ENCODE measurements around the gene KRT27. TPM values are rescaled to one million over a fixed set of nuclear protein-coding genes. Genes with fewer than 3 reads are reported as not detected.

KRT27 gene
- total and polyA plus RNA-seq, 2 experiments from 2014 or later = not detected

GRCh38 chr17:40755231-40755630 is 27.1 kb downstream of the KRT27 start, which contains the start of gene KRT25:
TSS of gene KRT25 (minus strand) at chr17:40755331. CDS start at chr17:40755271, 60 bp downstream.
- Histone ChIP-seq H3F3A (replicated peaks; ENCODE audit: low read depth) (no peaks in the 10 kb centered on the region), H3K27ac (ENCODE audit: low read depth) (no peak within 1 kb of the TSS), H2AFZ (no peak within 1 kb of the TSS), H3K4me3 (no peak within 1 kb of the TSS), H3K36me3 (ENCODE audit: insufficient read depth) (no peaks in the 10 kb centered on the region), H3K79me2 (replicated peaks; ENCODE audit: insufficient read depth) (no peaks in the 10 kb centered on the region), H4K20me1 (replicated peaks; ENCODE audit: insufficient read depth) (no peaks in the 10 kb centered on the region), H3K4me2 (no peak within 1 kb of the TSS), H3K9me2 (ENCODE audit: insufficient read depth) (no peaks in the 10 kb centered on the region), H3K4me1 (ENCODE audit: insufficient read depth) (no peaks in the 10 kb centered on the region), H3K27me3 (ENCODE audit: insufficient read depth) (no peaks in the 10 kb centered on the region)
- H3K27ac Mint-ChIP-seq = no peak within 1 kb of the TSS
- peaks cover 10% of the 10 kb centered on the region; the same call in 2 of the 3 replicates for H3K9me3 Mint-ChIP-seq
- no peak within 1 kb of the TSS for H3K4me3 Mint-ChIP-seq
- TF ChIP-seq, protein P1, sequence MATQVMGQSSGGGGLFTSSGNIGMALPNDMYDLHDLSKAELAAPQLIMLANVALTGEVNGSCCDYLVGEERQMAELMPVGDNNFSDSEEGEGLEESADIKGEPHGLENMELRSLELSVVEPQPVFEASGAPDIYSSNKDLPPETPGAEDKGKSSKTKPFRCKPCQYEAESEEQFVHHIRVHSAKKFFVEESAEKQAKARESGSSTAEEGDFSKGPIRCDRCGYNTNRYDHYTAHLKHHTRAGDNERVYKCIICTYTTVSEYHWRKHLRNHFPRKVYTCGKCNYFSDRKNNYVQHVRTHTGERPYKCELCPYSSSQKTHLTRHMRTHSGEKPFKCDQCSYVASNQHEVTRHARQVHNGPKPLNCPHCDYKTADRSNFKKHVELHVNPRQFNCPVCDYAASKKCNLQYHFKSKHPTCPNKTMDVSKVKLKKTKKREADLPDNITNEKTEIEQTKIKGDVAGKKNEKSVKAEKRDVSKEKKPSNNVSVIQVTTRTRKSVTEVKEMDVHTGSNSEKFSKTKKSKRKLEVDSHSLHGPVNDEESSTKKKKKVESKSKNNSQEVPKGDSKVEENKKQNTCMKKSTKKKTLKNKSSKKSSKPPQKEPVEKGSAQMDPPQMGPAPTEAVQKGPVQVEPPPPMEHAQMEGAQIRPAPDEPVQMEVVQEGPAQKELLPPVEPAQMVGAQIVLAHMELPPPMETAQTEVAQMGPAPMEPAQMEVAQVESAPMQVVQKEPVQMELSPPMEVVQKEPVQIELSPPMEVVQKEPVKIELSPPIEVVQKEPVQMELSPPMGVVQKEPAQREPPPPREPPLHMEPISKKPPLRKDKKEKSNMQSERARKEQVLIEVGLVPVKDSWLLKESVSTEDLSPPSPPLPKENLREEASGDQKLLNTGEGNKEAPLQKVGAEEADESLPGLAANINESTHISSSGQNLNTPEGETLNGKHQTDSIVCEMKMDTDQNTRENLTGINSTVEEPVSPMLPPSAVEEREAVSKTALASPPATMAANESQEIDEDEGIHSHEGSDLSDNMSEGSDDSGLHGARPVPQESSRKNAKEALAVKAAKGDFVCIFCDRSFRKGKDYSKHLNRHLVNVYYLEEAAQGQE (IDR thresholded peaks at IDR 0.05; ENCODE audit: unreplicated experiment) = no peak
- ATAC-seq (no peak), DNase-seq (ENCODE audit: low spot score) (no peak)
- H3K27me3 Mint-ChIP-seq (ENCODE audit: insufficient read depth, low read depth, poor library complexity) = no peaks in the 10 kb centered on the region
- H3K36me3 Mint-ChIP-seq (ENCODE audit: low read depth) = no peaks in the 10 kb centered on the region
- peaks cover 4% of the 10 kb centered on the region; the same call in 1 of the 3 replicates for H3K4me1 Mint-ChIP-seq

DNA sequence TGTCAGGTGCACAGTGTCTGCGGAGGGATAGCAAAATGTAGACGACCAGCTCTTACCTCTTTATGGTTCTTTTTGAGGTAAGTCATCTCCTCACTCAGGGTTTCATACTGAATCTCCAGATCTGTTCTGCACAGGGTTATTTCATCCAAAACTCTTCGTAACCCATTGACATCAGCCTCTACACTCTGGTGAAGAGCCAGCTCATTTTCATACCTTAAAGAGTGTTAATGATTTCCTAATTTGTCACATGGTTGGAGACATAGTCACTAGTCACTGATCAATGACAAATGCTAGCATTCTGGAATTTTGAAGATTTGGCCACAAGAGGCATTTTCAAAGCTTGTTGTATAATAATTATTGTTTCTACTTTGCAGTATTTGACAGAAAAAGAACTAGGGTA is 28.5 kb downstream of the KRT27 start:
- no peaks in the 10 kb centered on the region for H3K27me3 ChIP-seq (ENCODE audit: insufficient read depth)
- no peak for ATAC-seq
- no peaks in the 10 kb centered on the region for H3K9me2 ChIP-seq (ENCODE audit: insufficient read depth)
- no peaks in the 10 kb centered on the region for H3K79me2 ChIP-seq (replicated peaks; ENCODE audit: insufficient read depth)
- no peak for DNase-seq (ENCODE audit: low spot score)
- H3K9me3 Mint-ChIP-seq = no peaks in the 10 kb centered on the region; the same call in 1 of the 3 replicates
- H3K4me3 Mint-ChIP-seq = no peak overlapping the region
- H3K36me3 ChIP-seq (ENCODE audit: insufficient read depth) = no peaks in the 10 kb centered on the region
- no peaks in the 10 kb centered on the region for H3K36me3 Mint-ChIP-seq (ENCODE audit: low read depth)
- H3F3A ChIP-seq (replicated peaks; ENCODE audit: low read depth) = no peaks in the 10 kb centered on the region
- H3K27ac Mint-ChIP-seq = no peak overlapping the region
- H3K27ac ChIP-seq (ENCODE audit: low read depth) = no peak overlapping the region
- no peak overlapping the region for H3K4me3 ChIP-seq
- no peaks in the 10 kb centered on the region for H3K4me1 ChIP-seq (ENCODE audit: insufficient read depth)
- H3K4me2 ChIP-seq = no peak overlapping the region
- no peaks in the 10 kb centered on the region for H3K27me3 Mint-ChIP-seq (ENCODE audit: insufficient read depth, low read depth, poor library complexity)
- H4K20me1 ChIP-seq (replicated peaks; ENCODE audit: insufficient read depth) = no peaks in the 10 kb centered on the region
- peaks cover 4% of the 10 kb centered on the region; the same call in 1 of the 3 replicates for H3K4me1 Mint-ChIP-seq
- no peak overlapping the region for H2AFZ ChIP-seq
- TF ChIP-seq CREB1 (CRISPR knock-in tag; IDR thresholded peaks at IDR 0.05; ENCODE audit: low read depth) (no peak), POLR2AphosphoS5 (IDR thresholded peaks at IDR 0.05; ENCODE audit: low read depth) (no peak), EZH2 (IDR thresholded peaks at IDR 0.05; ENCODE audit: low read depth, unreplicated experiment) (no peak), ZNF114 (CRISPR knock-in tag; IDR thresholded peaks at IDR 0.05) (no peak), CTCF (conservative IDR thresholded peaks at IDR 0.05; ENCODE audit: low read depth in 2 of 2) (no peak)
- TF ChIP-seq, protein P2, sequence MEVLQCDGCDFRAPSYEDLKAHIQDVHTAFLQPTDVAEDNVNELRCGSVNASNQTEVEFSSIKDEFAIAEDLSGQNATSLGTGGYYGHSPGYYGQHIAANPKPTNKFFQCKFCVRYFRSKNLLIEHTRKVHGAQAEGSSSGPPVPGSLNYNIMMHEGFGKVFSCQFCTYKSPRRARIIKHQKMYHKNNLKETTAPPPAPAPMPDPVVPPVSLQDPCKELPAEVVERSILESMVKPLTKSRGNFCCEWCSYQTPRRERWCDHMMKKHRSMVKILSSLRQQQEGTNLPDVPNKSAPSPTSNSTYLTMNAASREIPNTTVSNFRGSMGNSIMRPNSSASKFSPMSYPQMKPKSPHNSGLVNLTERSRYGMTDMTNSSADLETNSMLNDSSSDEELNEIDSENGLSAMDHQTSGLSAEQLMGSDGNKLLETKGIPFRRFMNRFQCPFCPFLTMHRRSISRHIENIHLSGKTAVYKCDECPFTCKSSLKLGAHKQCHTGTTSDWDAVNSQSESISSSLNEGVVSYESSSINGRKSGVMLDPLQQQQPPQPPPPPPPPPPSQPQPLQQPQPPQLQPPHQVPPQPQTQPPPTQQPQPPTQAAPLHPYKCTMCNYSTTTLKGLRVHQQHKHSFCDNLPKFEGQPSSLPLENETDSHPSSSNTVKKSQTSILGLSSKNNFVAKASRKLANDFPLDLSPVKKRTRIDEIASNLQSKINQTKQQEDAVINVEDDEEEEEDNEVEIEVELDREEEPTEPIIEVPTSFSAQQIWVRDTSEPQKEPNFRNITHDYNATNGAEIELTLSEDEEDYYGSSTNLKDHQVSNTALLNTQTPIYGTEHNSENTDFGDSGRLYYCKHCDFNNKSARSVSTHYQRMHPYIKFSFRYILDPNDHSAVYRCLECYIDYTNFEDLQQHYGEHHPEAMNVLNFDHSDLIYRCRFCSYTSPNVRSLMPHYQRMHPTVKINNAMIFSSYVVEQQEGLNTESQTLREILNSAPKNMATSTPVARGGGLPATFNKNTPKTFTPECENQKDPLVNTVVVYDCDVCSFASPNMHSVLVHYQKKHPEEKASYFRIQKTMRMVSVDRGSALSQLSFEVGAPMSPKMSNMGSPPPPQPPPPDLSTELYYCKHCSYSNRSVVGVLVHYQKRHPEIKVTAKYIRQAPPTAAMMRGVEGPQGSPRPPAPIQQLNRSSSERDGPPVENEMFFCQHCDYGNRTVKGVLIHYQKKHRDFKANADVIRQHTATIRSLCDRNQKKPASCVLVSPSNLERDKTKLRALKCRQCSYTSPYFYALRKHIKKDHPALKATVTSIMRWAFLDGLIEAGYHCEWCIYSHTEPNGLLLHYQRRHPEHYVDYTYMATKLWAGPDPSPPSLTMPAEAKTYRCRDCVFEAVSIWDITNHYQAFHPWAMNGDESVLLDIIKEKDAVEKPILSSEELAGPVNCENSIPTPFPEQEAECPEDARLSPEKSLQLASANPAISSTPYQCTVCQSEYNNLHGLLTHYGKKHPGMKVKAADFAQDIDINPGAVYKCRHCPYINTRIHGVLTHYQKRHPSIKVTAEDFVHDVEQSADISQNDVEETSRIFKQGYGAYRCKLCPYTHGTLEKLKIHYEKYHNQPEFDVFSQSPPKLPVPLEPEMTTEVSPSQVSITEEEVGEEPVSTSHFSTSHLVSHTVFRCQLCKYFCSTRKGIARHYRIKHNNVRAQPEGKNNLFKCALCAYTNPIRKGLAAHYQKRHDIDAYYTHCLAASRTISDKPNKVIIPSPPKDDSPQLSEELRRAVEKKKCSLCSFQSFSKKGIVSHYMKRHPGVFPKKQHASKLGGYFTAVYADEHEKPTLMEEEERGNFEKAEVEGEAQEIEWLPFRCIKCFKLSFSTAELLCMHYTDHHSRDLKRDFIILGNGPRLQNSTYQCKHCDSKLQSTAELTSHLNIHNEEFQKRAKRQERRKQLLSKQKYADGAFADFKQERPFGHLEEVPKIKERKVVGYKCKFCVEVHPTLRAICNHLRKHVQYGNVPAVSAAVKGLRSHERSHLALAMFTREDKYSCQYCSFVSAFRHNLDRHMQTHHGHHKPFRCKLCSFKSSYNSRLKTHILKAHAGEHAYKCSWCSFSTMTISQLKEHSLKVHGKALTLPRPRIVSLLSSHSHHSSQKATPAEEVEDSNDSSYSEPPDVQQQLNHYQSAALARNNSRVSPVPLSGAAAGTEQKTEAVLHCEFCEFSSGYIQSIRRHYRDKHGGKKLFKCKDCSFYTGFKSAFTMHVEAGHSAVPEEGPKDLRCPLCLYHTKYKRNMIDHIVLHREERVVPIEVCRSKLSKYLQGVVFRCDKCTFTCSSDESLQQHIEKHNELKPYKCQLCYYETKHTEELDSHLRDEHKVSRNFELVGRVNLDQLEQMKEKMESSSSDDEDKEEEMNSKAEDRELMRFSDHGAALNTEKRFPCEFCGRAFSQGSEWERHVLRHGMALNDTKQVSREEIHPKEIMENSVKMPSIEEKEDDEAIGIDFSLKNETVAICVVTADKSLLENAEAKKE (CRISPR knock-in tag; IDR thresholded peaks at IDR 0.05) = no peak
